ENCODE measurements around the gene MNX1. TPM values are rescaled to one million over a fixed set of nuclear protein-coding genes. Genes with fewer than 3 reads are reported as not detected.

The MNX1 gene
- total and polyA plus RNA-seq, 2 of the 4 experiments (the other 2 are of a cell fraction) = not detected

DNA sequence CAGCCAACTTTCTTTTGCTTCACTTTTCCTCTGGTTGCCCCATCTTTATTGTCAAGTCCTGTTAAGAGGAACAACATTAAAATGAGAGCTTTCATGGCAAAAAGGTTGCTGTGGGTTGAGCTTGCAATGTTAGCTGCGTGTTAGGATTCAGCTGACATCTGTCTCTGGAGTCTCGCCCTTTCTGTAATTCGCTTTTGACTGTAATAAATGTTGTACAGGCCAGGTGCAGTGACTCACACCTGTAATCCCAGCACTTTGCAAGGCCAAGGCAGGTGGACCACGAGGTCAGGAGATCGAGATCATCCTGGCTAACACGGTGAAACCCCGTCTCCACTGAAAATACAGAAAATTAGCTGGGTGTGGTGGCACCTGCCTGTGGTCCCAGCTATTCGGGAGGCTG lies 24.1 kb downstream of the MNX1 start:
- ATAC-seq (ENCODE audit: low read depth) (no peak), DNase-seq (no peak)
- no peak overlapping the region for H3K23ac ChIP-seq (ENCODE audit: low read depth, low read length)
- H3K56ac ChIP-seq (ENCODE audit: extremely low read depth, insufficient read depth, low read length) = no peak overlapping the region
- intact Hi-C loops (cut with micrococcal nuclease) = no loop called here
- no peak overlapping the region for H2AK9ac ChIP-seq (replicated peaks; ENCODE audit: low read depth, low read length, poor library complexity)
- no peak overlapping the region for H4K91ac ChIP-seq (ENCODE audit: insufficient read depth, low read depth, low read length)
- H3K79me1 ChIP-seq (ENCODE audit: low read depth in 1 of 2, low read length in 2 of 2) = no peaks in the 10 kb centered on the region
- no peak overlapping the region for H2AK5ac ChIP-seq (ENCODE audit: low read depth, low read length)
- ChIA-PET CTCF (no interaction called here), POLR2A (ENCODE audit: unreplicated experiment) (no interaction called here)
- H2BK20ac ChIP-seq (ENCODE audit: low read depth, low read length) = no peak overlapping the region
- 87% methylated on average over 8 of the region's 8 CpGs; no CpG with 5 or more reads in 1 of the 2 experiments for WGBS, 2 experiments (ENCODE audit: extremely low coverage in 2 of 2, insufficient read length in 1 of 2)
- H4K20me1 ChIP-seq (ENCODE audit: insufficient read depth, low read length) = no peaks in the 10 kb centered on the region
- H3K27me3 ChIP-seq (ENCODE audit: control insufficient read depth, insufficient read depth, low read length) = peaks cover 7% of the 10 kb centered on the region; the same call in 1 of the 2 replicates
- H3K18ac ChIP-seq (ENCODE audit: low read depth, low read length) = no peak overlapping the region
- in situ Hi-C loops (cut with MboI; ENCODE audit: low sequenced_read_pairs) = no loop called here
- dilution Hi-C loops (cut with HindIII; ENCODE audit: low sequenced_read_pairs, unreplicated experiment) = no loop called here
- H3K4me2 ChIP-seq (ENCODE audit: low read depth, low read length) = no peak overlapping the region
- H4K5ac ChIP-seq (ENCODE audit: low read depth, low read length) = no peak overlapping the region
- no peak overlapping the region for H2BK5ac ChIP-seq (ENCODE audit: low read depth, low read length, poor library complexity, severe bottlenecking)
- no peak overlapping the region for H3K27ac ChIP-seq (ENCODE audit: insufficient read depth, low read length)
- H2BK120ac ChIP-seq (ENCODE audit: low read depth, low read length) = no peak overlapping the region
- H3K36me3 ChIP-seq (ENCODE audit: control insufficient read depth, insufficient read depth, low read length) = no peaks in the 10 kb centered on the region
- TF ChIP-seq, protein P1, sequence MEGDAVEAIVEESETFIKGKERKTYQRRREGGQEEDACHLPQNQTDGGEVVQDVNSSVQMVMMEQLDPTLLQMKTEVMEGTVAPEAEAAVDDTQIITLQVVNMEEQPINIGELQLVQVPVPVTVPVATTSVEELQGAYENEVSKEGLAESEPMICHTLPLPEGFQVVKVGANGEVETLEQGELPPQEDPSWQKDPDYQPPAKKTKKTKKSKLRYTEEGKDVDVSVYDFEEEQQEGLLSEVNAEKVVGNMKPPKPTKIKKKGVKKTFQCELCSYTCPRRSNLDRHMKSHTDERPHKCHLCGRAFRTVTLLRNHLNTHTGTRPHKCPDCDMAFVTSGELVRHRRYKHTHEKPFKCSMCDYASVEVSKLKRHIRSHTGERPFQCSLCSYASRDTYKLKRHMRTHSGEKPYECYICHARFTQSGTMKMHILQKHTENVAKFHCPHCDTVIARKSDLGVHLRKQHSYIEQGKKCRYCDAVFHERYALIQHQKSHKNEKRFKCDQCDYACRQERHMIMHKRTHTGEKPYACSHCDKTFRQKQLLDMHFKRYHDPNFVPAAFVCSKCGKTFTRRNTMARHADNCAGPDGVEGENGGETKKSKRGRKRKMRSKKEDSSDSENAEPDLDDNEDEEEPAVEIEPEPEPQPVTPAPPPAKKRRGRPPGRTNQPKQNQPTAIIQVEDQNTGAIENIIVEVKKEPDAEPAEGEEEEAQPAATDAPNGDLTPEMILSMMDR (conservative IDR thresholded peaks at IDR 0.05; ENCODE audit: low read depth, low read length) = no peak
- TF ChIP-seq CHD1 (IDR thresholded peaks at IDR 0.05; ENCODE audit: low read depth, low read length) = no peak
- no peaks in the 10 kb centered on the region for H3K4me1 ChIP-seq (ENCODE audit: control insufficient read depth, insufficient read depth, low read length)
- H4K8ac ChIP-seq (ENCODE audit: low read depth in 2 of 2, low read length in 2 of 2) = no peak overlapping the region
- no peak overlapping the region for H3K9ac ChIP-seq (ENCODE audit: low read depth, low read length)
- no peak overlapping the region for H3K14ac ChIP-seq (replicated peaks; ENCODE audit: low read depth, low read length)
- no peak overlapping the region for H3K4ac ChIP-seq (ENCODE audit: low read depth, low read length)
- no peak overlapping the region for H3K4me3 ChIP-seq (ENCODE audit: insufficient read depth, low read depth, low read length)
- H2AFZ ChIP-seq (replicated peaks; ENCODE audit: low read length, poor library complexity) = no peak overlapping the region
- no peaks in the 10 kb centered on the region for H3K9me3 ChIP-seq (ENCODE audit: control insufficient read depth, insufficient read depth, low read length)
- no TSS peak for BruUV-seq (replicated peaks)
- H3K9me1 ChIP-seq (ENCODE audit: insufficient read depth, low read length) = no peaks in the 10 kb centered on the region
- no peak overlapping the region for H2BK15ac ChIP-seq (ENCODE audit: low read depth, low read length)

Measured in IMR-90 (cell line).